Measurements from ENCODE around the gene FAM131C.
"Not testable (repeated sequence)": the region's sequence is repeated elsewhere in the genome, so short reads cannot be mapped to it uniquely, and the experiment has no call there.

FAM131C gene

DNA sequence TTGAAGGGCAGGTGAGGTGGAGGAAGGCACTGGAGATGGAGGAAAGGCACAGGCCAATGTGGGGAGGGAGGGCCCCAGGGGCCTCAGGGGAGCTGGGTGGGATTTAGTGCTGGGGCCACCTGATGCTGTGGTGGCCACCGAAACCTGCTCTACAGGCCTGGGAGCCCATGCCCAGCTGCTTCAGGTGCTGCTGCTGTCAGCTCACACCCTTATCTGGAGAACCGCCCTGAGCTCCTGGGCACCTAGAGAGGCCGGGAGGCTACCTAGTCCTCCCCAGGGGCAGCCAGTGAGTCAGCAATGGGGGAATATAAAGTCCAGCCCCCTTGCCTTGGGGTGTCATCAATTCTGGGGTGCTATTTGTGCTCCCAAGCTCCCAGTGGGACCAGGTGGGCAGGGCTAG, 12.2 kb downstream of the FAM131C start:
- no peak for DNase-seq (ENCODE audit: low read depth, low spot score)

DNA sequence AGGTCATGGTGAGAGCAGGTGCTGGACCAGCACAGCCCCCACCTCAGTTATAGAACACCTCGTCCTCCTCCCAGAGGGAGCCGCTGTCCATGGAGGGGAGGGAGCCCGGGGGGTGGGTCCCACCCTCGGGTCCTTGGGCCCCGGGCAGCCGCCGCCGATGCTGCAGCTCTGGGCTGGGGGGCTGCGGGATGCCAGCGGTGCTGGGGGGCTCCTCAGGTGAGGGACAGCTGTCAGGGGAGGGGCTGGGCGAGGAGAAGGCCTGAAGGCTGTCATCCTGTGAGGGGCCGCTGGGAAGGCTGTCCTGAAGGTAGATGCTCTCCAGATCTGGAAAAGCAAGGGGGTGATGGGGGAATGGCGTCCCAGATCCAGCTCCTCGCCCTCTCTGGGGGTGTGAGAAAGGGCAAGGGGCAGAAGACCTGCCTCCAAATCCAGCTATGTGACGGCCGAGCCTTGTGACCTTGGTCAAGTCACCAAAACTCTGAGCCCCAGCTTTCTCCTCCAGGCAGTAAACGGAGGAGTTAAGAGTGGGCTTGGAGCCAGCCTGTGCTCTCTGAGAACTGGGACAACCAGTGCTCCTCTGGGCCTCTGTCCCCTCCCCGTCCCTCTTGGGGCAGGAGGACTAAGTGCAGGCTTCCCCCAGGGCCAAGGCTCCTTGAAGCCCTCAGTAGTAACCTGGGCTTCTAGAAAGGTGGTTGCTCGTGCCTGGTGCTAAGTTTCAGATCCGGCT, 14.9 kb downstream of the FAM131C start:
- DNase-seq (ENCODE audit: low read depth, low spot score), result not testable (repeated sequence)

DNA sequence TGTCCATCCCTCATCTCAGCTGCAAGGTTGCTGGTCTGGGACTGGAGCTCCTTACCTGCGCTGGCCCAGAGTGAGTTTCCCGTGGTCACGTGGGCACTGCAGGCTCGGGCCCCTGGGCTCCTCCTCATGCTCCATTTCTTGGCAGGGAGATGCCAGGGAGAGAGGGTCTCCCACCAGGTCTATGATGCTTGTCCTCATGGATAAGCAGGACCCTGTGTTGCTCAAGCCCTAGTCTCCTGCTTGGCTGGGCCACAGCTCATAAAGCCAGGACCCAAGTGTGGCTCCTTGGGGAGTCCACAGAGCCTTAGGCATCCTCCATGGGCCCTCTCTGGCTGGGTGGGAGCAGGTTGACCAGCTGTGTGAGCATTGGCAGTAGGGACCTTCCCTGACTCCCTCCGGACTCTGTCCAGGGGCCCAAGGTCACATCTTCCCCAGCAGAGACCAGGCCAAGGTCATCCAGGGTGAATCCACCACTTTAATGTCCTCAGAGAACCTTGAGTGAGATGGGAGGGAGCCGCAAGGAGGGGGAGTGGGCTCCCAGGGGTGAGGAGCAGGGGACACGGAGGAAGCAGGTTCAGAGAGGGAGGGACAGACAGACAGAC, 16.0 kb downstream of the FAM131C start:
- DNase-seq (ENCODE audit: low read depth, low spot score), result not testable (repeated sequence)

DNA sequence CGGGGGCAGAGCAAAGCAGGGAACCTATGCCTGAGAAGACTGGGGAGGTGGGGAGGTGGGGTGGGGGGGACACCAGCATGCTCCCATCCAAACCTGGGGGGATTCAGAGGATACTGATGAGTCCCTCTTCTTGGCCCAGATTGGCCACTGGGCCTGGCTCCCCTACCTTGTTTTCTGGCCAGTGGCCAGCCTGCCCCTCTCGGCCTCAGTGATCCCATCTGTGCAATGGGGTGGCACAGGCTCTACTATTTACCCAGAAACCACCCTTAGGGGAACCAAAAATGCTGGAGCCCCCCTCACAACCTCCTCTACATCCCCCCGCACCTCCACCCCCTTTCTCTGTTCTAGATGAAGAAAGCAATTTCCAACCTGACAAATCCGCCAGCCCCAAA, 16.9 kb downstream of the FAM131C start:
- DNase-seq (ENCODE audit: low read depth, low spot score), result not testable (repeated sequence)

DNA sequence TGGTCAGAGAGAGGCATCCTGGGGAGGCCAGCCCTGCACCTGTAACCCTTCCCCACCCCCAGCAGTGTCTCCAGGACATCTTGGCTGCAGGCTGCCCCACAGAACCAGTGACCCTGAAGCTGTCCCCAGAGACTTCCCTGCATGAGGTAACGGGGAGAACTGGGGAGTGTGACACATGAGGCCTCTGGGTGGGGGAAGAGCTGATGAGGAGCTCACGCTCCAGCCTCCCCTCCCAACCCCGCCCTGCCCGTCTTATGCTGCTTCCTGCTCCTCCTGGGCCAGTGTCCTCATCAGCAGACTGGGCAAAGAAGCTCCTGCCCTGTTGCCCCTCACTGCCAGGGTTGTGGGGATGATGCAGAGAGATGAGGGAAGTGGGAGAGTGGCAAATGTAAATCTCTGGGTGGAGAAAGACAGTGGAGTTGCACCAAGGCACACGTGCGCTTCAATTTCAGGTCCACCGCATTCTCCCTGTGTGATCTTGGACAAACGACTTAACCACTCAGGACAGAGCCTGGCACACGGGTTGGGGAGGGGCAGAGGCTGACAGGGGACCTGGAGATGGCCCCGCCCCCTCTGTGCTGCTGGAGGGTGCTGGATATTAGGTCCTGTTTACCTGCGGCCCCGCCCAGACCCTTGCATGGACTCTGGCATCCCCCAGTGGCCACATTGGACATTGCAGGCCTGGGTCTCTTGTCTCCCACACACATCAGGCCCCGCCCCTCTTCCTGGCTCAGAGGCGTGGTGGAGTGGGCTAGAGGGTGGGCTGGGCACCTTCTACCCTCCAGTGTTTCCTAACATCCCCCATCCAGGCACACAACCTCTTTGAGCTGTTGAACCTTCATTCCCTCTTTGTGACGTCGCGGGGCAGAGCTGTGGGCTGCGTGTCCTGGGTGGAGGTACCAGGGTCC, 17.6 kb downstream of the FAM131C start:
- peak; percentile 90 for DNase-seq (ENCODE audit: low read depth, low spot score)

DNA sequence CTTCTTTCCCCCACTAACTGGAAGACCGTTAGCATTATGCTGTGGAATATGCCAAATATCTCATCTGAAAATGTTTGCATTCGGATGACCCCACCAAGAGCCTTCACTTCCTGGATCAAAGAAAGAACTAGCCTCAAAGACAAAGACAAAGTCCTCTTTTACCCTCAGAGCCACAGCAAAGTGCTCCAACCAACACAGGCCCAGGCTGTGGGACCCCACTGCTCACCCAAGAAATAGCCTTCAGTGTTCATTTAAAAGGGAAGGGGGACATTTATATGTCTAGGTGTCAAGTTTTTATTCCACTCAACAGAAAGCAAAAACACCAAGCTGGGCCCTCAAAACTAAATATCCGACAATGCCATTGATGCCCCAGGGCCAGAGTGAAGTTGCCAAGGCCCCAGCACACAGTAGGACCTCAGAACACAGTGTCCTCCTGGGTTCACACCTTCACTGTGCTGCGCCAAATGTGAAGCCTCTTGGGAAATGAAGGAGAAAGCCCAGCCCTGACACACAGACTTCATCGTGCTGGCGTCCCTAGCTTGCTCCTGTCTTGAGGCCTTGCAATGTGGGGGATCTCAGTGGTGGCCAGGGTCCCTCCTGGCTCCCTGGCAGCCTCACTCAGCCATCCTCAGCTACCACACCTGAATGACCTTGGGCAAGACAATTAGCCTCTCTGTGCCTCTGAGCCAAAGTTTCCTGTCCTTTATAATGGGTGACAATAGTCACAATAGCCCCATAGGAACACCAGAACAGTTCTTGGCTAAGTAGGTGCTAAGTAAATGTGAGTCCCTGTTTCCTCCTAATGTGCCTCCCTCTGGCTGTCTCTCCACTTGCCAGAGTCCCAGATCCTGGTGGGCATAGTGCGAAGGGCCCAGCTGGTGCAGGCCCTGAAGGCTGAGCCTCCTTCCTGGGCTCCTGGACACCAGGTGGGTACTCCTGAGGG, 18.6 kb downstream of the FAM131C start:
- no peak for DNase-seq (ENCODE audit: low read depth, low spot score)

DNA sequence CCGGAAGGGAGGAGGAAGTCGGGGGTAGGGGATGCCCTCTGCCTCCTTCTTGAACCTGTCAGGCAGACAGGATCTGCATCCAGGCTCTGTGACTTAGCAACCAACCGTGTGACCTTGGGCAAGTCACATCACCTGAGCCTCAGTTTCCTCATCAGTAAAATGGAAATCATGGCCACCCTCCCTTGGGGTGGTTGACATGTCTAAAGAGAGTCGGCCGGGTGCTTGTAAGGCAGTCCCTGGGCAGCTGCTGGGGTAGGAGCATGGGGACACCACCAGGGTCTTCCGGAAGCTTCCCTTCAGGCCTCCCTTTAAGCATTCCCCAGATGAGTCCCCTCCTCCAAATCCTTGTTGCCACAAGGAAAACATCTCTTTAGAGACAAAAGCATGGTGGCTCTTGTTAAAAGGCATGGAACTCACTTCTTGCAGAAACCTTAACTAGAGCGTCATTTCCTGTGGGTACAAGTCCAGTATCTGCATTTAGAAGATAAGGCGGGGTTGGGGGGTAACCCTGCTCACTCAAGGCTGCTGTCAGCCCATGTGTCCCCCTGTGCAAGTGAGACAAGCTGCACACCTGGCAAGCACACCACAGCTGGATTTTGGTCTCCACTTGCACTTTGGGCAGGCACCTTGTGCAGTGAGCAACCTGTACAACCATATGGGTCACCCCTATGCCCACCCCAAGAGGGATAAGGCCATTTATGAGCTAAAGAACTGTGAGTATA, 19.5 kb downstream of the FAM131C start:
- no peak for DNase-seq (ENCODE audit: low read depth, low spot score)

DNA sequence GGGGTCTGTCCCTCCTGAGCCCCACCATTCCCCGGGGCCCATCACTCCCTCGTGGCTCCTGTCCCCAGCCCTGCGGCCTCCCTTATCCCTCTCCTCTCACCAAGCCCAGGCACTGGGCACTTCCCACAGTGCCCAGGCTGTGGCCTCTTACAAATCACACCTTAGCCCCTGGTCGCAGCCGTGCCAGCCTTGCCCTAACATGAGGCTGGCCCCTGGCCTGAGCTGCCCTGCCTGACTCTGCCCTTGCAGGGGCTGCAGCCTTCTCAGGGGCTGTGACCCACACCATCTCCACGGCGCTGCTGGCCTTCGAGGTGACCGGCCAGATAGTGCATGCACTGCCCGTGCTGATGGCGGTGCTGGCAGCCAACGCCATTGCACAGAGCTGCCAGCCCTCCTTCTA, 21.5 kb downstream of the FAM131C start:
- DNase-seq (ENCODE audit: low read depth, low spot score), result not testable (repeated sequence)

DNA sequence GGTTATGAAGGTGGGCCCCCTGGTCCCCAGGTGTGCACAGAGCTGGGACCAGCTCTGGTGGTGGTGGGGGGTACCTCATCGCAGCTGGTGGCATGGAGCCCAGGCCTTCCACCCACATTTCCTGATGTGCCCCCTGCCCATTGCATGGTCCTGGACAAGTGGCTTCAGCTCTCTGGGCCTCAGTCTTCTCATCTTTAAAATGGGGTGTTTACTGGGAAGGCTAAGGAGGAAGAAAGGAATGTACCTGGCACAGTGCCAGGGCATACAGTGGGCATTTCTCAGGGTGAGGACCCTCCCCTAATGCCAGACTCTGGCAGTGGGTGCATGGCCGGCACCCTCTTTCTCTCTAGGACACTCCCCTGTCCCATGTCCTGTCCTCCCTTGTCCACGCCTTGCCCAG, 22.4 kb downstream of the FAM131C start:
- no peak for DNase-seq (ENCODE audit: low read depth, low spot score)

DNA sequence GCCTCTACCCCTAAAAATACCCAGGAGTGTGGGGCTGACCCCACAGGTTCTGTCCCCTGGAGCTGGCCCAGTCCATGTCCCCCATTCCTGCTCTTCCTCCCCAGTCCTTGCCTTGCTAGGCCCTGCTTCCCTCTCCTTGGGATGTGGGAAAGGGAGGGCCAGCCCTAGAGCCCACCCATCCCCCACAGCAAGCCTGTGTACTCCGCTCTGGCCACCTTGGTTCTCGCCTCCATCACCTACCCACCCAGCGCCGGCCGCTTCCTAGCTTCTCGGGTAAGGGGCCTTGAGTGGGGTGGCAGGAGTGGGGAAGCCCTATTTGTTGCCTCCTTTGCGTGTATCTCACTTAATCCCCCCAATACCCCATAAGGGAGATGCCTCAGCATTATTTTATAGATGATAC, 23.1 kb downstream of the FAM131C start:
- DNase-seq (ENCODE audit: low read depth, low spot score), result no peak

DNA sequence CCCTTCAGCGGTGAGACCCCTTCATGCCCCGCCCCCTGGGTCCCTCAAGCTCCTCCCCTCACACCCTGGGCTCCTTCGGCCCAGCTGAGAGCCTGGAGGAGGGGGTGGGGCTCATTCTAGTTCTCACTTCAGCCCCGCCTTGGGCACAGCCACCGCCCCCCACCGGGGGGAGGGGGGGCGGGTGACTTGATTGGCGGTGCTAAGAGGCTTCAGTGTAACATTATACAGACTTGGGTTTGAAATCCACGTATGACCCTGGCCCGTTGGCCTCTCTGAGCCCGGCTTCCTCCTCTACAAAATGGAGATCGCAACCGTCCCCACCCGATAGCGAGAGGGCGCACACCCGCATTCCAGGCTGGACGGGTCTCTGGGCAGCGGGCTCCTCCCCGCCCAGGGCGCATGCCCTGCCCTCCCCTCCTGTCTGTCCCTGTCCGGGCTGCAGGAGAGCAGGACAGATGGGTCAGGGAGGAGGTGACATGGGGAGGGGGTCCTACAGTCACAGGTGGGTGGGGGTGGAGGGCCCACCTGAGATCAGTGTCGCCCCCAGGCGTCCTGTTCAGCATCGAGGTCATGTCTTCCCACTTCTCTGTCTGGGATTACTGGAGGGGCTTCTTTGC, 24.8 kb downstream of the FAM131C start:
- peak; percentile 80 for DNase-seq (ENCODE audit: low read depth, low spot score)

DNA sequence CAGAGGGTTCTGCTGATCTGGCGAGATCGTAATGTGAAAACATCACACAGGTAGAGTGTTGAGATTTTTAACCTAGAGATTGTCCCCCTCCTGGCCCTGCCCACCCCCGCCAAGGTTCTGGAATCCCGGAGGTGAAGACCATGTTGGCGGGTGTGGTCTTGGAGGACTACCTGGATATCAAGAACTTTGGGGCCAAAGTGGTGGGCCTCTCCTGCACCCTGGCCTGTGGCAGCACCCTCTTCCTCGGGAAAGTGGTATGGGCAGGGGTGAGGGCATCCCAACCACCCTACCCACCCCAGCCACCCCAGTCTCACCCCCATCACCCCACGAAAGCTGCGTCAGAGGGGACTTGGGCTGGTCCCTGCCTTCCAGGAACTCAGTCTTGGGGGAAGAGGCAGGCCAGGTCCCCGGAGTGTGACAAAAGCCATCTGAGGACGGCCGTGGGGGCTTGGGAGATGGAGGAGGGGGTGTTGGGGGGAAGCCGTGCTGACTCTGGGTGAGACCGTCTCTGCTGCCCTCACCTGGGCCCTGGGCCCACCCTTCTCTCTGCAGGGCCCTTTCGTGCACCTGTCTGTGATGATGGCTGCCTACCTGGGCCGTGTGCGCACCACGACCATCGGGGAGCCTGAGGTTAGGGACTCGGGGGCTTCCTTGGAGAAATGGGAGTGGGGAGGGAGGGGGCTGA, 25.5 kb downstream of the FAM131C start:
- no peak for DNase-seq (ENCODE audit: low read depth, low spot score)

DNA sequence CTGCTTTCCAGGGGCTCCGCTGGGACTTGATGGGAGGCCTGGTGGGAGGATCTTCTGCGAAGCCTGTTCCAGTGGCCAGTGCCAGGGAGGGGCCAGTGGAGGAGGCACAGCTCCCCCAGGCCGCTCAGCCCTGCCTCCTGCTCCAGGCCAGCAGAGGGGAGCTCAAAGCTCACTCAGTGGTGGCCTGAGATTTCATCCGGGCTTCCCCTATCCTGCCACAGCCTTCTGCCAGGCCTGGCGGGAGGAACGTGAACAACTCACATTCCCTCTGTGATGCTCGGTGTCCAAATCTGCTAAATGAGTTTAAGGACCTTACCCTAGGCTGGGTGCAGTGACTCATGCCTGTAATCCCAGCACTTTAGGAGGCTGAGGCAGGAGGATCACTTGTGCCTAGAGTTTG, 26.6 kb downstream of the FAM131C start:
- peak; percentile 43 for DNase-seq (ENCODE audit: low read depth, low spot score)

DNA sequence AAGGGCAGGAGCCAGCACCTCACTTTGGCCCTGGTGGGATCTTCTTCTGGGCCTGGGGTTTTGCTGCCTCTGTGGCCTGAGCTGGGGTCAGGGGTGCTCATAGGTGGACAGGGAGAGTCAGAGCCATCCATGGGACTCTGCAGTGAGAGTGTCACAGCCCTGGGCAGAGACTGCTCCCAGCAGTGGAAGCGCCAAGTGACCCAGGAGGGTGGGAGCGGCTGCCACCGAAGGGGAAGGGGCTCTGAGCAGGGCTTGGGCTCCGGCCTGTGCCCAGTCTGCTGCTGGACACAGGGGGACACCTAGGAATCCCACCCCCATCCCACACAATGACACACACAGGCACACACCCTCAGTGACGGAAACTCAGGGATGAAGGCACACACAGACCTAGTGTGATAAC, 29.5 kb downstream of the FAM131C start:
- no peak for DNase-seq (ENCODE audit: low read depth, low spot score)

DNA sequence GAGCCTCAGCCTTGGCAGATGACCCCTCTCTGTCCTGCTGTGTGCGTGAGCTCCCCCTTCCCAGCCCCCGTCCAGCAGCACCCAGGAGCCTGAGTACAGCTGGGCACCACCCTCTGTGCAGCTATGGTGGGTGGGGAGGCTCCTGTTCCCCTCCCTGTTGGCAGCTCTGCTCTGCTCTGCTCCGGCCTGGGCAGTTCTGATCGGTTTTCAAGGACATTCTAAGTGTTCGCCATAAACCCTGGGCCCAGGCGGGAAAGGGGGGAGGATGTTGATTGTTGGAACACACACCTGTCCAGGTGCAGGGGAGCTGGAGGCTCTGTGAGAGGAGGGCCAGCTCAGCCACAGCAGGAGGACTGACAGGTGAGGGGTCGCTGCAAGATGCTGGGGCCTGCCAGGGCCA, 29.9 kb downstream of the FAM131C start, which contains the start of gene CLCNKB:
Gene CLCNKB, plus strand, starts transcription at position 262 of the 400 bp plus-strand sequence. CDS start 711 bp downstream, outside the sequence.
- DNase-seq (ENCODE audit: low read depth, low spot score), result no peak

DNA sequence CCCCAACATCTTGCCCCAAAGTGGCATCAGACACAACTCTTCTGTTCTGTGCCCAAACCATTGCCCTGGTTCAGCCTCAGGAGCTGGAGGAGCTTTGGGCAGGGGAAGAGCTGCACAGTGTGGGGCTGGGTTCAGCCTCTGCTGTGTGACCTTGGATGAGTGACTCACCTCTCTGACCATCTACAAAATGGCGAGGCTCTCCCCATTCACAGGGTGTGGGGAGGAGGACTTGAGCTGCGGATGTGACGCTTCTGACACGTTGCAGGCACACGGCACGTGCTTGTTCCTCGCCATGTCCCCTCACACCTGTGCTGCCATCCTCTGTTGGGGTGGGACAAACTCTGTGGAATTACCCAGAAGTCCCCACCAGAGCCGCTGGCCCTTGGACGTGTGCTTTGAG, 30.8 kb downstream of the FAM131C start:
- not testable (repeated sequence) for DNase-seq (ENCODE audit: low read depth, low spot score)

DNA sequence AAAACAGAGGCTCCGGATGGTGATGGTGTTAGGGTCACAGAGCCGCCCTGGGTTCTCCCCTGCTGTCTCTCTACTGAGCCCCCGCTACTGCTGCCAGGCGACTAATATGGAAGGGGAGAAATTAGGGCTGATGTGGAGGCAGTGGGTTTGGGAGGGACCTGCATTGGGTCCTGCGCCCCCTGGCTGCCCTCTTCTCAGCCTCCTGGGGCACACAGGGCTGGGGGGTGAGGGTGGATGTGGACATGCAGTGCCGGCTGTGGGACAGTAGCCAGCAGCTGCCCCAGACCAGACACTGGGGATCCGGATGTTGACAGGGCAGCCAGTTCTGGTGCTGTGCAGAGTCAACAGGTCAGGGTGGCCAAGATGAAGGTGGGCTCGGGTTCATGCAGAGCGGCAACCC, 31.4 kb downstream of the FAM131C start:
- DNase-seq (ENCODE audit: low read depth, low spot score), result no peak

DNA sequence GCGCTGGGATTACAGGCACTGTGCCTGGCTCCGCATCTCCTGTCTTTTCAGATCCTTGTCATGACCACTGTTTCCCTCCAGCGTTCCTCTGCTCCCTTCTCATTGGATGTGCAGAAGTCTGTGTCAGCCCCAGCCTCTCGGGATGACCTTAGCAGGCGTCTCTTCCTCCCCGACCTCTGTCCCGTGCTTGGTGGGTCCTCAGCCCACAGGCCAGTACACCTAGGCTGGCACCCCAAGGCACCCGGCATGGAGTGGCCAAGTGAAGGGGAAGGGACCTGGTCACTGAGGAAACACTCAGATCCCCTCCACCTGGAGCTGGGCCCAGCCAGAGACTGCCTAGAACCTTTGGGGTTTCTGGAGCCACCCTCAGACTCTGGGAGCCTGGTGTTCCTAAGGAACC, 32.3 kb downstream of the FAM131C start:
- DNase-seq (ENCODE audit: low read depth, low spot score), result no peak

DNA sequence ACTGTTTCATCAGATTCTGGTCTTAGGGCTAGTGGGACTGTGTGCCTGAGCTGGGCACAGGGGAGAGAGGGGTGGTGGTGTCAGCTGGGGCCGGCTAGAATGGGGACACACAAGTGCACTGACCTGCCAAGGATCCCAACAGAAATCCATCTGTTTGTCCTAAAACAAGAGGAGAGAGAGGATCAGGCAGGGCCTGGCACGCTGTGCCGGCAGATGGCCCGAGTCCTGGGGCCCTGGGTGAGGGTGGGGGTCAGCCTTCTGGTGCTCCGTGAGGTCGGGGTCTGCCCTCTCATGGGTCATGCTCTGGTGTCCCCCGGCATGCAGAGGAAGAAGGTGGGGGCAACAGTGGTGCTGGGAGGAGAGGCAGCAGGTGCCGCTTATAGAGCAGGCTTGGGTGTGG, 33.6 kb downstream of the FAM131C start:
- DNase-seq (ENCODE audit: low read depth, low spot score), result not testable (repeated sequence)

DNA sequence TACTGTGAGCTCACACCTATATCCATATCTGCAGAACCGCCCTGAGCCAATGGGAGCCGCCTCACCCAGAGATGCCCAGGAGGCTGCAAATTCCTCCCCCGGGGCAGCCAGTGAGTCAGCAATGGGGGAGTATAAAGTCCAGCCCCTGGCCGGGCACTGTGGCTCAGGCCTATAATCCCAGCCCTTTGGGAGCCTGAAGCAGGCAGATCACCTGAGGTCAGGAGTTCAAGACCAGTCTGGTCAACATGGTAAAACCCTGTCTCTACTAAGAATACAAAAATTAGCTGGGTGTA, 34.9 kb downstream of the FAM131C start:
- DNase-seq (ENCODE audit: low read depth, low spot score), result no peak
